ENCODE data around the gene ERMP1. TPM values are rescaled to one million over a fixed set of nuclear protein-coding genes. Genes with fewer than 3 reads are reported as not detected.

The ERMP1 gene
- polyA plus RNA-seq, 1 of the 3 experiments (the other 2 are of a cell fraction): 5.9 TPM

DNA sequence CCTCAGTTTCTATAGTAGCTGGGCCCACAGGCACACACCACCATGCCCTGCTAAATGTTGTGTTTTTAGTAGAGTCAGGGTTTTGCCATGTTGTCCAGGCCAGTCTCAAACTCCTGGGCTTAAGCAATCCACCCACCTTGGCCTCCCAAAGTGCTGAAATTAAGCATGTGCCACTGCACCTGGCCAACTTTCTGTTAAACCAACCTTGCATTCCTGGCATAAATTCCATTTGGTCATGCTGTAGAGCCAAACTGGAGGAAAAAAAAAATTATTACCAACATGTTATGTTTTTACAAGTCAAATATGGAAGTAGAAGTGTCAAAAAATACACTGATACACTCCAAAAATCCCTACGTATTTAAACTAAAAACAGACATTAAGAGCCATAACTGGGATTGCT, 54.1 kb downstream of the ERMP1 start (continued):
- TF ChIP-seq, protein P1, sequence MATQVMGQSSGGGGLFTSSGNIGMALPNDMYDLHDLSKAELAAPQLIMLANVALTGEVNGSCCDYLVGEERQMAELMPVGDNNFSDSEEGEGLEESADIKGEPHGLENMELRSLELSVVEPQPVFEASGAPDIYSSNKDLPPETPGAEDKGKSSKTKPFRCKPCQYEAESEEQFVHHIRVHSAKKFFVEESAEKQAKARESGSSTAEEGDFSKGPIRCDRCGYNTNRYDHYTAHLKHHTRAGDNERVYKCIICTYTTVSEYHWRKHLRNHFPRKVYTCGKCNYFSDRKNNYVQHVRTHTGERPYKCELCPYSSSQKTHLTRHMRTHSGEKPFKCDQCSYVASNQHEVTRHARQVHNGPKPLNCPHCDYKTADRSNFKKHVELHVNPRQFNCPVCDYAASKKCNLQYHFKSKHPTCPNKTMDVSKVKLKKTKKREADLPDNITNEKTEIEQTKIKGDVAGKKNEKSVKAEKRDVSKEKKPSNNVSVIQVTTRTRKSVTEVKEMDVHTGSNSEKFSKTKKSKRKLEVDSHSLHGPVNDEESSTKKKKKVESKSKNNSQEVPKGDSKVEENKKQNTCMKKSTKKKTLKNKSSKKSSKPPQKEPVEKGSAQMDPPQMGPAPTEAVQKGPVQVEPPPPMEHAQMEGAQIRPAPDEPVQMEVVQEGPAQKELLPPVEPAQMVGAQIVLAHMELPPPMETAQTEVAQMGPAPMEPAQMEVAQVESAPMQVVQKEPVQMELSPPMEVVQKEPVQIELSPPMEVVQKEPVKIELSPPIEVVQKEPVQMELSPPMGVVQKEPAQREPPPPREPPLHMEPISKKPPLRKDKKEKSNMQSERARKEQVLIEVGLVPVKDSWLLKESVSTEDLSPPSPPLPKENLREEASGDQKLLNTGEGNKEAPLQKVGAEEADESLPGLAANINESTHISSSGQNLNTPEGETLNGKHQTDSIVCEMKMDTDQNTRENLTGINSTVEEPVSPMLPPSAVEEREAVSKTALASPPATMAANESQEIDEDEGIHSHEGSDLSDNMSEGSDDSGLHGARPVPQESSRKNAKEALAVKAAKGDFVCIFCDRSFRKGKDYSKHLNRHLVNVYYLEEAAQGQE (IDR thresholded peaks at IDR 0.05; ENCODE audit: low read depth, low read length): no peak
- TF ChIP-seq CHD2 (IDR thresholded peaks at IDR 0.05; ENCODE audit: low read length, partially characterized antibody) (no peak), FOXM1 (IDR thresholded peaks at IDR 0.05; ENCODE audit: low read depth) (no peak), SIN3A (IDR thresholded peaks at IDR 0.05; ENCODE audit: borderline replicate concordance, low read depth, low read length) (no peak), MXI1 (IDR thresholded peaks at IDR 0.05; ENCODE audit: low read depth, low read length) (no peak), TEAD4 (IDR thresholded peaks at IDR 0.05; ENCODE audit: borderline replicate concordance, insufficient read depth) (no peak)
- TF ChIP-seq, protein P2, sequence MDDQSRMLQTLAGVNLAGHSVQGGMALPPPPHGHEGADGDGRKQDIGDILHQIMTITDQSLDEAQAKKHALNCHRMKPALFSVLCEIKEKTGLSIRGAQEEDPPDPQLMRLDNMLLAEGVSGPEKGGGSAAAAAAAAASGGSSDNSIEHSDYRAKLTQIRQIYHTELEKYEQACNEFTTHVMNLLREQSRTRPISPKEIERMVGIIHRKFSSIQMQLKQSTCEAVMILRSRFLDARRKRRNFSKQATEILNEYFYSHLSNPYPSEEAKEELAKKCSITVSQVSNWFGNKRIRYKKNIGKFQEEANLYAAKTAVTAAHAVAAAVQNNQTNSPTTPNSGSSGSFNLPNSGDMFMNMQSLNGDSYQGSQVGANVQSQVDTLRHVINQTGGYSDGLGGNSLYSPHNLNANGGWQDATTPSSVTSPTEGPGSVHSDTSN (IDR thresholded peaks at IDR 0.05): no peak
- TF ChIP-seq, protein P3, sequence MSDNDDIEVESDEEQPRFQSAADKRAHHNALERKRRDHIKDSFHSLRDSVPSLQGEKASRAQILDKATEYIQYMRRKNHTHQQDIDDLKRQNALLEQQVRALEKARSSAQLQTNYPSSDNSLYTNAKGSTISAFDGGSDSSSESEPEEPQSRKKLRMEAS (IDR thresholded peaks at IDR 0.05; ENCODE audit: low read depth): no peak

DNA sequence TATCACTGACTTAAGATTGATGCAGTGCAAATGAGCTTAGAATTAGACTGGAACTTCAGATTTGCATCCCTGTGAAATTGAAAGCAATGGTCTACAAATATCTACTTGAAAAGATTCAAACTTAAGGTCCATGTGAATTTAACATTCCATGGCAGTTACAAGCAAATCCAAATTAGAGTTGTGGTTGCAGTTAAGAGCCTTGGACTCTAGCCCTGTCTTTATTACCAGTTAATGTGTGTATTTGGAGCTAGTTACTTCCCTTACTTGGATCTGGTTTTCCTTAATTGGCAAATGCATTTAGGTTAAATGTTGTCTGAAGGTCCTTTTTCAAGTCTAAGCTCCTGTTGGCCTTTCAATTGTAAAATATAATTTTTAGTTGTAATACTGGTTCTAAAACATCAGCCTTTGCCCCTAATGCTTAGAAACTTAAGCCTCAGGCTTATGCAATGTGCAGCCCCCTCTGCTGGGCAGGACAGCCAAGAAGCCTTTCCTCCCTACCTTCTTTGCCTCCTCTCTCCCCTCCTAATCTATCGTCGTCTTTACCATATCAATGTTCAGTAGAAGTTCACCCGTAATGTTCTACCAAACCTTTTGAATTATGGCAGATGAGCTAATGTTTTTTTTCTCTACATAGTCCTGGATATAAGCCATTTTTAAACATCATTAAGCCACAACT, 59.5 kb downstream of the ERMP1 start:
- CTCF ChIA-PET: interaction anchor here (0.7 to 1.6 kb wide), 5 partner anchors 13 to 113 kb away, joined by 3 to 6 read pairs (median 4); no protein-coding TSS in a partner anchor
- peaks cover 92 to 100% of the 10 kb centered on the region in 2 experiments for H3K36me3 ChIP-seq (replicated peaks in 1 of 2; ENCODE audit: control insufficient read depth in 1 of 2, insufficient read depth in 2 of 2, low read length in 1 of 2)
- POLR2A ChIA-PET: no interaction called here

More for the DNA sequence above, 59.5 kb downstream of the ERMP1 start:
- Histone ChIP-seq H3K27me3 (ENCODE audit: insufficient read depth) (no peaks in the 10 kb centered on the region), H3K9me3 (peaks cover 14% of the 10 kb centered on the region), H4K20me1 (ENCODE audit: insufficient read depth) (no peaks in the 10 kb centered on the region), H3F3A (replicated peaks; ENCODE audit: insufficient read depth) (peaks cover 14% of the 10 kb centered on the region), H3K79me2 (ENCODE audit: insufficient read depth) (no peaks in the 10 kb centered on the region), H3K9ac (no peak overlapping the region), H3K4me2 (no peak overlapping the region), H3K27ac (ENCODE audit: low read depth in 2 of 2, low read length in 1 of 2) (peak overlapping the region in 1 of 2 experiments; percentile 73; a peak in 2 of 4 replicates), H3K9me2 (no peaks in the 10 kb centered on the region), H3K4me1 (ENCODE audit: control insufficient read depth in 1 of 2, insufficient read depth in 2 of 2, low read depth in 1 of 2, low read length in 1 of 2) (peaks cover 0 to 6% of the 10 kb centered on the region in 2 experiments; a peak in 1 of 4 replicates), H2AFZ (ENCODE audit: low read depth) (no peak overlapping the region), H3K4me3 (ENCODE audit: low read depth in 2 of 2, low read length in 1 of 2) (no peak overlapping the region)
- DNase-seq: no peak
- no peak for TF ChIP-seq GABPA (IDR thresholded peaks at IDR 0.05; ENCODE audit: low read depth)
- TF ChIP-seq, protein P4, sequence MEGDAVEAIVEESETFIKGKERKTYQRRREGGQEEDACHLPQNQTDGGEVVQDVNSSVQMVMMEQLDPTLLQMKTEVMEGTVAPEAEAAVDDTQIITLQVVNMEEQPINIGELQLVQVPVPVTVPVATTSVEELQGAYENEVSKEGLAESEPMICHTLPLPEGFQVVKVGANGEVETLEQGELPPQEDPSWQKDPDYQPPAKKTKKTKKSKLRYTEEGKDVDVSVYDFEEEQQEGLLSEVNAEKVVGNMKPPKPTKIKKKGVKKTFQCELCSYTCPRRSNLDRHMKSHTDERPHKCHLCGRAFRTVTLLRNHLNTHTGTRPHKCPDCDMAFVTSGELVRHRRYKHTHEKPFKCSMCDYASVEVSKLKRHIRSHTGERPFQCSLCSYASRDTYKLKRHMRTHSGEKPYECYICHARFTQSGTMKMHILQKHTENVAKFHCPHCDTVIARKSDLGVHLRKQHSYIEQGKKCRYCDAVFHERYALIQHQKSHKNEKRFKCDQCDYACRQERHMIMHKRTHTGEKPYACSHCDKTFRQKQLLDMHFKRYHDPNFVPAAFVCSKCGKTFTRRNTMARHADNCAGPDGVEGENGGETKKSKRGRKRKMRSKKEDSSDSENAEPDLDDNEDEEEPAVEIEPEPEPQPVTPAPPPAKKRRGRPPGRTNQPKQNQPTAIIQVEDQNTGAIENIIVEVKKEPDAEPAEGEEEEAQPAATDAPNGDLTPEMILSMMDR (IDR thresholded peaks at IDR 0.05): peak; percentile 24; the same call in 1 of the 2 replicates
- WGBS (ENCODE audit: low lambda C conversion rate): 84% methylated on average over 3 of the region's 3 CpGs
